CD4-positive, alpha-beta T cell (primary cell): ENCODE measurements around the gene BCL2L1. TPM values are rescaled to one million over a fixed set of nuclear protein-coding genes. Genes with fewer than 3 reads are reported as not detected.
A peak's percentile ranks its signal among the peaks of the same experiment; 100 is the strongest.

Source experiments
- ATAC-seq: fragments of 200-7000 bp; cut with Tn5 transposase; one replicate; pipeline ENCODE4 v1.10.0; 2022; ENCODE audit warnings: mild to moderate bottlenecking; ENCODE audit not compliant: poor library complexity
- CTCF ChIA-PET: fragments of 350-600 bp; sonication (Branson Sonifier 250); formaldehyde crosslinking; loops from one replicate; lab custom pipeline; 2021; ENCODE audit warnings: antibody characterized with exemption, inconsistent platforms; lab: Charles Lee
- POLR2A ChIA-PET: fragments of 350-600 bp; sonication (Branson Sonifier 250); formaldehyde crosslinking; loops from one replicate; lab custom pipeline; 2021; ENCODE audit warnings: antibody characterized with exemption, inconsistent platforms; lab: Charles Lee
- DNase-seq, 14 experiments: peaks; one replicate each; pipeline ENCODE4 v3.0.0-alpha.2; 2013 to 2020; ENCODE audit warnings: mixed read lengths in 2 of 14
- H3K27ac ChIP-seq, 2 donors: one replicate each; pipeline versions ENCODE4 v1.5.1 to v1.7.0; 2013; ENCODE audit warnings: low read length in 2 of 2, low read depth in 1 of 2, mild to moderate bottlenecking in 1 of 2
- H3K27me3 ChIP-seq, 2 experiments: 1 replicate in 1 of 2; 2 replicates in 1 of 2; pipeline versions ENCODE4 v1.6.1 to v1.7.0; 2013; ENCODE audit warnings: low read length in 2 of 2, control low read depth in 1 of 2, mild to moderate bottlenecking in 1 of 2, moderate library complexity in 1 of 2; ENCODE audit not compliant: insufficient read depth in 2 of 2, control insufficient read depth in 1 of 2
- H3K36me3 ChIP-seq: one replicate; pipeline ENCODE4 v1.6.1; 2013; ENCODE audit warnings: low read length, control low read depth; ENCODE audit not compliant: insufficient read depth
- H3K4me1 ChIP-seq: one replicate; pipeline ENCODE4 v1.6.1; 2013; ENCODE audit warnings: low read length, control low read depth; ENCODE audit not compliant: insufficient read depth
- H3K4me3 ChIP-seq: one replicate; pipeline ENCODE4 v1.5.1; 2013; ENCODE audit warnings: mild to moderate bottlenecking, low read length, moderate library complexity
- H3K9me3 ChIP-seq, 2 experiments: 1 replicate in 1 of 2; 2 replicates in 1 of 2; pipeline versions ENCODE4 v1.6.1 to v1.7.0; 2013; ENCODE audit warnings: low read length in 2 of 2, mild to moderate bottlenecking in 2 of 2, control low read depth in 1 of 2, moderate library complexity in 1 of 2; ENCODE audit not compliant: control insufficient read depth in 1 of 2, insufficient read depth in 1 of 2
- H3K27ac Mint-ChIP-seq: one replicate; pipeline ENCODE4 v1.8.0; 2020; ENCODE audit warnings: mixed read lengths
- H3K27me3 Mint-ChIP-seq: one replicate; pipeline ENCODE4 v1.8.0; 2021; ENCODE audit warnings: mixed read lengths
- H3K36me3 Mint-ChIP-seq: one replicate; pipeline ENCODE4 v1.8.0; 2021; ENCODE audit warnings: low read depth, mixed read lengths
- H3K4me1 Mint-ChIP-seq: one replicate; pipeline ENCODE4 v1.8.0; 2021; ENCODE audit warnings: low read depth, mixed read lengths
- H3K4me3 Mint-ChIP-seq: one replicate; pipeline ENCODE4 v1.8.0; 2020; ENCODE audit warnings: mild to moderate bottlenecking, mixed read lengths
- H3K9me3 Mint-ChIP-seq: one replicate; pipeline ENCODE4 v1.8.0; 2020; ENCODE audit warnings: mixed read lengths
- CTCF ChIP-seq: fragments of 200-600 bp; IDR thresholded peaks from one replicate; pipeline ENCODE4 v1.8.0; 2022; ENCODE audit warnings: antibody characterized with exemption, mild to moderate bottlenecking
- intact Hi-C, 2 experiments: fragments of 100-400 bp; cut with DNase I in 1 of 2; cut with micrococcal nuclease in 1 of 2; formaldehyde crosslinking; loops; one replicate each; pipeline versions ENCODE4 v1.15.1 to v1.9.0; 2023 to 2025; cut with DNase I, micrococcal nuclease
- total RNA-seq, 174 experiments: library from RNA in 2 of 174; stranded (reverse) in 2 of 174; gene quantifications; one replicate each; pipeline ENCODE4 v1.2.3 and lab custom pipeline; 2021 to 2026

The BCL2L1 gene
- total RNA-seq, 2 experiments from 2014 or later: 11.8 to 11.9 TPM

GRCh38 chr20:31738729-31739549, 16.3 kb upstream of the BCL2L1 start, which contains the start of gene TPX2:
Gene TPX2 (plus strand): TSS chr20:31739290. CDS start chr20:31757477, 18,187 bp downstream.
- no peak within 1 kb of the TSS for H3K4me3 Mint-ChIP-seq
- Histone ChIP-seq H3K4me1 (peaks cover 18% of the 10 kb centered on the region), H3K4me3 (peak within 1 kb of the TSS; percentile 73), H3K27me3 (no peaks in the 10 kb centered on the region), H3K27ac (no peak within 1 kb of the TSS), H3K9me3 (no peaks in the 10 kb centered on the region), H3K36me3 (no peaks in the 10 kb centered on the region)
- no peaks in the 10 kb centered on the region for H3K36me3 Mint-ChIP-seq
- no peak within 1 kb of the TSS for H3K27ac Mint-ChIP-seq
- POLR2A ChIA-PET: interaction anchor here (0.7 to 2.5 kb wide), 5 partner anchors 9 to 78 kb away, joined by 3 to 17 read pairs (median 4); partner anchors contain the start of gene BCL2L1
- TF ChIP-seq CTCF: no peak
- DNase-seq (peak; percentile 56 to 91 (median 78)), ATAC-seq (peak; percentile 93)
- H3K27me3 Mint-ChIP-seq: no peaks in the 10 kb centered on the region
- no peaks in the 10 kb centered on the region for H3K9me3 Mint-ChIP-seq
- CTCF ChIA-PET: interaction anchor here (1.2 to 2.7 kb wide), 2 partner anchors 15 to 126 kb away, joined by 7 to 14 read pairs; no protein-coding TSS in a partner anchor
- H3K4me1 Mint-ChIP-seq: no peaks in the 10 kb centered on the region
- intact Hi-C loops: loop anchor here in 1 of 2 experiments (5.0 to 10.0 kb wide), 2 partner anchors 136 to 368 kb away; partner anchors contain the start of genes DUSP15, TM9SF4 and TTLL9

GRCh38 chr20:31731321-31731717, 8.7 kb upstream of the BCL2L1 start:
- no peak overlapping the region for H3K4me3 Mint-ChIP-seq
- no peaks in the 10 kb centered on the region for H3K27me3 ChIP-seq
- no peaks in the 10 kb centered on the region for H3K27me3 Mint-ChIP-seq
- ChIA-PET CTCF (interaction anchor here (0.9 kb wide), 1 partner anchor 69 kb away, joined by 3 read pairs; no protein-coding TSS in a partner anchor), POLR2A (no interaction called here)
- H3K4me1 Mint-ChIP-seq: no peaks in the 10 kb centered on the region
- no peak for DNase-seq
- intact Hi-C loops: loop anchor here in 1 of 2 experiments (10.0 kb wide), 1 partner anchor 143 kb away; the partner anchor contains the start of genes DUSP15 and TTLL9
- no peak for TF ChIP-seq CTCF
- H3K9me3 Mint-ChIP-seq: no peaks in the 10 kb centered on the region
- H3K9me3 ChIP-seq: no peaks in the 10 kb centered on the region
- H3K27ac Mint-ChIP-seq: no peak overlapping the region
- H3K36me3 Mint-ChIP-seq: no peaks in the 10 kb centered on the region
- no peak for ATAC-seq
- no peak overlapping the region for H3K27ac ChIP-seq
- H3K4me3 ChIP-seq: no peak overlapping the region
- H3K36me3 ChIP-seq: no peaks in the 10 kb centered on the region
- no peaks in the 10 kb centered on the region for H3K4me1 ChIP-seq

- Mint-ChIP-seq H3K4me3 (peak overlapping the region; percentile 97), H3K9me3 (no peaks in the 10 kb centered on the region), H3K27ac (peak overlapping the region; percentile 87), H3K27me3 (no peaks in the 10 kb centered on the region), H3K36me3 (peaks cover 25% of the 10 kb centered on the region), H3K4me1 (peaks cover 44% of the 10 kb centered on the region)
- Histone ChIP-seq H3K9me3 (no peaks in the 10 kb centered on the region), H3K27me3 (no peaks in the 10 kb centered on the region), H3K36me3 (peaks cover 6% of the 10 kb centered on the region), H3K4me1 (peaks cover 44% of the 10 kb centered on the region), H3K4me3 (peak overlapping the region; percentile 99), H3K27ac (peak overlapping the region; percentile 92 to 96)
- peak; percentile 85 for TF ChIP-seq CTCF
- intact Hi-C loops: loop anchor here (1.0 to 5.0 kb wide), 6 partner anchors 46 to 209 kb away; partner anchors contain the start of genes HM13 (in 1 of the 2) and ID1 (in 1 of the 2)
- CTCF ChIA-PET: interaction anchor here (0.6 to 7.2 kb wide), 31 partner anchors 9 to 1097 kb away, joined by 3 to 197 read pairs (median 4); partner anchors contain the start of genes HM13, ID1 and TPX2
- DNase-seq (peak; percentile 91 to 99 (median 97)), ATAC-seq (peak; percentile 92)
- POLR2A ChIA-PET: interaction anchor here (1.0 to 7.5 kb wide), 17 partner anchors 9 to 162 kb away, joined by 3 to 114 read pairs (median 6); partner anchors contain the start of genes ID1 and TPX2
These were observed 831 bp upstream of the BCL2L1 start for GRCh38 chr20:31723319-31724078.
